ENCODE data around the gene ISOC2.
A peak's percentile ranks its signal among the peaks of the same experiment; 100 is the strongest.

Gene ISOC2

DNA sequence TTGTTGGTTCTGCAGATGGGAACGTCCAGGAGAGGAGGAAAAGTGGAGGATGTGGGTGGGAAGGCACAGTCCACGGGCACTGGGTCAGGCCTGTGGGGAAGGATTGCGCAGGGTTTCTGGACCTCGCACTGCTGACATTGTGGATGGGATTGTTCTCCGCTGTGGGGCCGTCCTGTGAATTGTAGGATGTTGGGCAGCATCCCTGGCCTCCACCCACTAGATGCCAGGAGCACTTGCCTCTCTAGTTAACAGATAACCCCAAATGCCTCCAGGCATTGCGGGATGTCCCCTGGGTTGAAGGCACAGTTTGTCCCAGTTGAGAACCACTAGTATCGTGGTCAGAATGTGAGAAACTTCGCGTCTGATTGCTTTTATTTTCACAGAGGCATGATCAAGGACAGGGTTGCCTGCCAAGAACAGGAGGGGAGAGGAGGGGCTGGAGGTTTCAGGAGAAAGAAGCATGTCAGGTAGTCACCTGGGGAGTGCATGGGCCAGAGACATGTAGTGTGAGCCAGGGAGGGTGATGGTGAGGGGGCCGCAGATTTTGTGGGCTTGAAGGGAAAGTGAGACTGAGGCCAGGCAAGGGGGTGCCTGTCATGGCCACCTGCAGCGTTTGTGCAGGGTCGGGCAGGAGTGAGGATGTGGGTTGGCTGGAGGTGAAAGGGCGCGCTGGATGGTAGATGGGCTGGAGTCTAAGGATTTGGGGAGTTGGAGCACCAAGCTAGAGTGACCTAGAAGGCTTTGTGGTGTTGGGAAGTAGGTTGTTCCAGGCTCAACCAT is 18.2 kb upstream of the ISOC2 start:
- DNase-seq = no peak

- no peak for DNase-seq
These were observed 17.6 kb upstream of the ISOC2 start for GRCh38 chr19:55479045-55479444.

- DNase-seq = no peak
These were observed 16.9 kb upstream of the ISOC2 start for GRCh38 chr19:55478364-55478763.

- DNase-seq = no peak
These were observed 16.5 kb upstream of the ISOC2 start for GRCh38 chr19:55477905-55478304.

DNA sequence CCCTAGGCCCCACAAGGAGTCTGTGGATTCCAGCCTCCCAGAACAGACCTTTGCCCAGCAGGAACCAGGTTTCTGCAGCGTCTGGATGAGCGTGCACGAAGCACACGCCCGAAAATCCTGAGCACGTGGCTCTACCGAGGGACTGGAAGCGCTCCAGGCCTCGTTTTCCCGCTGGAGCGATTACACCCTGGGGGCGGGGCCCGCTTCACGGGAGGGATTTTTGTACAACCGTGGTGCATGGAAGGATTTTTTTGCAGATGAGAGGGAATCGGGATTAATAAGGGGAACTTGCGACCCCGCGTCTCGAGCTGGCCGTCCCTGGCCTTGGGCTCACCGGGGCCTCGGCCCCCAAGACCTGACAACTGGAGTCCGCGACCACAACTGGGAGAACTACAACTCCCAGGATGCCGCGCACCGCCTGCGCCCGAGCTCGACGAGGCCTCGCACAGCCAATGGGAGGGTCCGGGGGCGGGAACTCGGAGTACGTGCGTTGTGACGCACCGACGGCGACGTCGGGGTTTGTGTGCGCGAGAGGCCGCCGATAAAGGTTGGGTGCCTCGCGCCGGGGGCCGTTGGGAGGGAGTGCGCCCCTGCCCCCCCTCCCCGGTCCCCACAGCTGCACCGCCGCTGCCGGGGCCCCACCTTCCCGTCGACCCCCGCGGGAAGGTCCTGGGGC is 14.8 kb upstream of the ISOC2 start, which contains the start of gene ZNF628:
TSS of gene ZNF628 (plus strand) at position 518 of the 676 bp plus-strand sequence. CDS start 3,294 bp downstream, outside the sequence.
- DNase-seq = peak; percentile 71 to 99 (median 98)

DNA sequence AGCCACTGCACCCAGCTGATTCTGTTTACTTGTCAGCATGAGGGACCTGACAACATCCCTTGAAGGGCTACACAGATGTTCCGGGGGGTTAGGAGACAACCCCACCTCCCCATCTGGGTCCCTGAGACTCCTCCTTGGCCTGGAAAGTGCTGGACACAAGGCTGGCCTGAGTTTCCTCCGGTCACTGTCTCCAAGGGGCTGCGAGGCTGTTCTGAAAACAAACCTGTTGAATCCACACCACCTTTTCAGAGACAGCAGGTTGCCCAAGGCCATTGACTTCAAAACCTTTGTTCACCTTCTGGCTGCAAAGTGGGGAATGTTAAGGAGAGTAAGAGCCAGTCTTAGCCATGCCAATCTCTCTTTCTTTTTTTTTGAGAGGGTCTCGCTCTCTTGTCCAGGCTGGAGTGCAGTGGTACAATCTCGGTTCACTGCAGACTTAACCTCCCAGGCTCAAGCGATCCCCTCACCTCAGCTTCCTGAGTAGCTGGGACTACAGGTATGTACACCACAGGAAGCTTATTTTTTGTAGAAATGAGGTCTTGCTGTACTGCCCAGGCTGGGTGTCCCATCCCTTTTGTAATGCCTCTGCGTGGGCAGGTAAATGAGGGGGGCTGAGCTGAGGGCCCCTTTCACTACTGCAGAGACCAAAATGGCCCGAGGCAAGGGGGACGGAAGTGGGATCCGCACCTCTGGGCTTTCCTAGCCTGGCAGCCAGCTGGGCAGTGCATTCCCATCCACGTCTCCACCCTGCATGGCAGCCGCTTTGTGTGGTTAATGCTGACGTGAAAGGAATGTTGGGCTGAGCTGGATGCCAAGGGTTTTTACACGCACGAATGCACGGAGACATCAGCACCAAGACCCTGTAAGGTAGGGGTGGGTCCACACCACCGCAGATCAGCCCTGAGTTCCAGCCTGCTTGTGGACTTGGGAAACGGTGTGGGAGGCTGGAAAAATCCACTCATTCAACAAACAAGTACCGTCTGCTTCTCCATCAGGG is 13.1 kb upstream of the ISOC2 start:
- DNase-seq = no peak

- DNase-seq = no peak
These were observed 12.0 kb upstream of the ISOC2 start for GRCh38 chr19:55473225-55474012.

- DNase-seq = no peak
These were observed 11.0 kb upstream of the ISOC2 start for GRCh38 chr19:55472463-55472862.

GRCh38 chr19:55471266-55471665 is 9.8 kb upstream of the ISOC2 start:
- DNase-seq = no peak

DNA sequence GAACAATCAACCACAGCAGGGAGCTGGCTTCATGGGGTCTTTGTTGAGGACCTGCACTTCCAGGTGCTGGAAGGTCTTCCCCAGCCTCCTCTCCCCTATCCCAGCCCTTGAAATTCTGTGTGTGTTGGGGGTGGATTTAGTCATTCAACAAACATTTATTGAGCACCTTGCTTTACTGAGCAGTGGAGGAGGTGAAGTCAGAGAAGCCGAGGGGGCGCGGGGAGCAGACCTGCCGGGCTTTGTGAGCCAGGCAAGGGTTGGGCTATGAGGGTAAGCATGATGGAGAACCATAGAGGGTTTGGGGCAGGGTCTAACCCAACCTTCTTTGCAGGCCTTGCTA is 6.6 kb upstream of the ISOC2 start:
- DNase-seq = no peak

DNA sequence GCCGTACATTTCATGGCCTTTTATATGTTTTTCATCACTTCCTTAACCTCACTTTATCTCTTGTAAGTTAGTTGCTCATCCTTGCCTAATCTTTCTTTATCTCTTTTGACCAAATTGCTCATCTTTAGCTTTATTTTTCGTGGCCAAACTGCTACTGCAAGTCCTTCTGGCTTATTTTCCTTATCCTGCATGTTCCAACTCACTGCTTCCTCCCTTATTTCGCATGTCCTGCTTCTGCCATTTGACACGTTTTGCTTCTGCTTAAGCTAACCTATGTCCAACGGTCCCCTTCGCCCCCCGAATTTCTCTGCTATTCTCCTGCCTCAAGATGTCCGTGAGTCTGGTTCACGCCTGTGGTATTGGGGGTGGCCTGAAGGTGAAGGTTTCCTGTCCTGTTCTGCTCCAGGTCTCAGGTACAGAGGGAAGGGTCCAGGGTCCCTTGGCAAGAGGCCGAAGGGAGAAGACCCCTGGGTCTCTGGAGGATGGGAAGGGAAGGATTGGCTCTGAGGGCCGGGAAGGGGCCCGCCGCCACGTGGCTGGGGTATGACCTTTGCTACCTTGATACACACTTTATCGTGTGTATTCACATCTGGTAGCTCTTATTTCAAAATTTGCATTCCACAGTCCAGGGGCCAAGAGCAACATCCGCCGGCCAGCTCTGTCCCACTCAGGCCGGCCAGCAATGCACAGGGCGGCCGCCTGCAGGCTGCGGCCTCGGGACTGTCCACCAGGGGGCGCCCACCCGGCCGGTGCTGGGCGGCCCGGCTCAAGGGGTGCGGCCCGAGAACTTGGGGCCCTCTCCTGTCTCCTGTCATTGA is 6.0 kb upstream of the ISOC2 start:
- peak in 31 of 58 donors; percentile 7 to 67 (median 20) for DNase-seq

GRCh38 chr19:55466241-55466614 is 4.8 kb upstream of the ISOC2 start:
- no peak for DNase-seq

GRCh38 chr19:55465460-55466240 is 4.2 kb upstream of the ISOC2 start:
- DNase-seq = no peak

DNA sequence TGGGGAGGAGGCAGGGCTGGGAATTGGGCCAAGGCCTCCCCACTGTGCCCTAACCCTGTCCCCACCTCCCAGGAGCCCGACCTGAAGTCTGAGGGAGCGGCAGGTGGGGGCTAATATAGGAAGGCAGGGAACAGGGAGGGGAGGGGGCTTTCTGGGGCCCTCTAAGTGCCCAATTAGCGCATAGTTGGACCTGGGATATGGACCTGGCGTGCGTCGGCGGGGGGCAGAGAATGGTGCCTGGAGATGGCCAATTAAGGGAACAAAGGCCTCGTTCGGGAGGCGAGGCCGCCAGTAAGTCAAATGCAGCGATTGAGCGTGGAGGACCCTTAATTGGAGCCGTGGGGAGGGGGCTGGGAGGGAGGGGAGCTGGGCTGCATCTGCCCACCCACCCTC is 3.2 kb upstream of the ISOC2 start, which contains the start of gene C19orf85:
TSS of gene C19orf85 (minus strand) at position 90 of the 393 bp plus-strand sequence. CDS start 197 bp downstream, outside the sequence.
- no peak for DNase-seq

- DNase-seq = no peak
These were observed 2.7 kb upstream of the ISOC2 start for GRCh38 chr19:55464039-55464661.

- DNase-seq = no peak
These were observed 2.2 kb upstream of the ISOC2 start for GRCh38 chr19:55463583-55464031.

- DNase-seq = no peak
These were observed 1.3 kb upstream of the ISOC2 start for GRCh38 chr19:55462722-55463121.

GRCh38 chr19:55461974-55462626 is 658 bp upstream of the ISOC2 start:
- DNase-seq = no peak
